GM21423 (cell line): ENCODE results near the gene TBC1D20.
"Not testable (repeated sequence)": the region's sequence is repeated elsewhere in the genome, so short reads cannot be mapped to it uniquely, and the experiment has no call there.

Experiments used
- ATAC-seq: cut with Tn5 transposase; IDR thresholded peaks from one replicate; pipeline ENCODE4 v1.9.1; 2021; ENCODE audit warnings: mild to moderate bottlenecking, moderate library complexity; ENCODE audit not compliant: unreplicated experiment

The TBC1D20 gene

DNA sequence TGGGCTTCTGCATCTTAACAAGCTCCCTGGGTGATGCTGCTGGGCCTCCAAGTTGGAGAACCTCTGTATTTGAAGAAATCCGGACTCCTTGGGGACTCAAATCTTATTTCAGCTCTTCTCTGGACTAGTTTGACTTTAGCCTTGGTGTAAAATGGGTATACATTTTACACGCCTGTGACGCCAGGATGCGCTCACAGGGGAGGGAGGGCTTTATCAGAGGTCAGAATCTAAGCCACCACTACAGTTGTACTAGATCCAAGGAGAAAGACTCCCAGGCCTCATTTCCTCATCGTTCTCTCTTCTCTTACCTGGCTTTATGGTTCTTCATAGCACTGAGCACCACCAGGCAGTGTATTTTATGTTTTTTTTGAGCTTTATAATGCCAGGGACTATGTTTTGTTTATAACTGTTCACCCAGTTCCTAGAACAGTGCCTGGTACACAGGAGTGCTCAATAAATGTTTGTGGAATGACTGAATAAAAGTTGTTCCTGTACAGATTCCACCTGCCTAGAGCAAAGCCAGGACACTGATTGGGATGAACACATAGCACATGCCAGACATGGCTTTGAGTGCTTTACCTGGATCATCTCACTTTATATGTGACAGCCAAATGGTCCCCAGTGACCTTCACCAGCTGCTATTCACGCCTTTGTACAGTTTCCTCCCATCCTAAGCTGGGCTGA is 59.3 kb downstream of the TBC1D20 start:
- ATAC-seq: no peak

DNA sequence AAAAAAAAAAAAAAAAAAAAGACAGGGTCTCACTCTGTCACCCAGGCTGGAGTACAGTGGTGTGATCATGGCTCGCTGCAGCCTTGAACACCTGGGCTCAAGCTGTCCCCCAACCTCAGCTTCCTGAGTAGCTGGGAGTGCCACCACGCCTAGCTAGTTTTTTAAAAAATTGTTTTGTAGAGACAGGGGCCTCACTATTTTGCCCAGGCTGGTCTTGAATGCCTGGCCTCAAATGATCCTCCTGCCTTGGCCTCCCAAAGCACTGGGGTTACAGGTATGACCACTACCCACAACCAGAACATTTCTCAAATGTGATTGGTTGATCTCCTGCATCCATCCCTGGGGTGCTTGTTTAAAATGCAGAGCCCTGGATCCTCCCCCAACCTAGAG is 59.8 kb downstream of the TBC1D20 start:
- no peak for ATAC-seq

DNA sequence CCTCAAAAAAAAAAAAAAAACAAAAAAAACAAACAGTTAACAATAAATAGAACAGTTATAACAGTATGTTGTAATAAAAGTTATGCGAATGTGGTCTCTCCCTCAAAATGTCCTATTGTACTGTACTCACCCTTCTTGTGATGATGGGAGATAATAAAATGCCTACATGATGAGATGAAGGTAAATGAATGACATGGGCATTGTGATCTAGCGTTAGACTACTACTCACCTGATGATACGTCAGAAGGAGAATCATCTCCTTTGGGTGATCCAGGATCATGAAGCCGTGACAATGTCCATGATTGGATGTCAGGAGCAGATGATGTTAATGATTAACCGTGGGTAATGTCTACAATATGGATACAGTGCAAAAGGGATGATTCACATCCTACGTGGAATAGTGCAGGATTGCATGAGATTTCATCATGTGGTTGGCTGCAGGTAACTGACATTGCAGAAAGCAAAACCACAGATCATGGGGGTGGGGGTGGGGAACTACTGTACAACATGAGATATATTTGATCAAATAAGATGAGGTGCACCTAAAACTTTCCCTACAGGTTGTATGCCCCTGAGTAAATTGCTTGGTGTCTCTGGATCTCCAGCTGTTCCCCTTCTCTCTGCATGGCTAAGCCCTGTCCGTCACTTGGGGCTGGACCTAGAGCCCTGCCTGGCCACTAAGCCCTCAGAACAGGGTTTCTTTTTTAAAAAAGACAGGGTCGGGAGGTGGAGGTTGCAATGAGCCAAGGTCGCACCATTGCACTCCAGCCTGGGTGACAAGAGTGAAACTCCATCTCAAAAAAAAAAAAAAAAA is 60.4 kb downstream of the TBC1D20 start:
- ATAC-seq: no peak

DNA sequence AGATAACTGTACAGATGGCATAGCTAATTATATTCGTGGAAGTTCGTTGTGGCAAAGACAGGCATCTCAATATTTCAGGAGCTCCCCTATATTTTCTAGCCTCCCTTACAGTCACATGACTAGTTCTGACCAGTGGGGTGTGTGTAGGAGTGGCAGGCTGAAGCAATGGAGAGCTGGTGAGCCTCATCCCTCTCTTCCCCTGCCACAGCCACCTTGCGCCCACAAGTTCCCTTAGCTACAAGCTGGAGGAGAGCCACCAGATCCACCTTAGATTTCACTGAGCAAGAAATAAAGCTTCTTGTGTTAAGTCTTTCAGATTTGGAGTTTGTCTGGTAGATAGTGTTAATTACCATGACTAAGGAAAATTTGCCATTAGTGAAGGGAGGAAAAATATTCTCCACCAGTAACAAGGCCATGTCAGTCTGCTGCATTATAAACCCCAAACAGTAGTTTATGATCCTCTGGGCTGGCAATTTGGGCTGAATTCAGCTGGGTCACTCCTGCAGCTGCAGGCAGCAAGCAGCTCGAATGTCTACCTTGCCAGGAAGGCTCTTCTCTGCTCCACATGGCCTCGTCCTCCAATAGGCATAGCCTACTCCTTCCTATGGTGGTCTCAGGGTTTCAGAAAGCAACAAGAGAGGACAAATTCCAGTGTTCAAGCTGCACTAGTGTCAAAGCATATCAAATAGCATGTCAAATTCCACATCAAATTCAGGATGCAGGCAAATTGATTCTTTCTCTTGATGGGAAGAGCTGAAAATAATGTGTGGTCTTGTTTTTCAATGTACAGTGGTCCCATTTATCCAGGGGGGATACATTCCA is 61.7 kb downstream of the TBC1D20 start:
- ATAC-seq: no peak

DNA sequence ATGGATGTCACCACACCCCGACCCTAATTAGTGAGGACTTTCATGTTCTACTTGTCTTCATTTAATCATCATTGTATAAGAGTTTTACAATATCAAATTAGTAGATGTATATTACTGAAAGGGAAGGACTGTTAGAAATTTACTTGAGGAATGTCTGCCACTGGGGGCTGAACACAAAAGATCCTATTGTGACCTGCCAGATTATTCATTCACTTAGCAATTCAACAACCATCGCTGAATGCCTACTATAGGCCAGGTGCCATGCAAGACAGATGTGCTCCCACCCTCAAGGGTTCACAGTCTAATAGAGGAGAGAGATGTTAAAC is 62.2 kb downstream of the TBC1D20 start:
- ATAC-seq: no peak

DNA sequence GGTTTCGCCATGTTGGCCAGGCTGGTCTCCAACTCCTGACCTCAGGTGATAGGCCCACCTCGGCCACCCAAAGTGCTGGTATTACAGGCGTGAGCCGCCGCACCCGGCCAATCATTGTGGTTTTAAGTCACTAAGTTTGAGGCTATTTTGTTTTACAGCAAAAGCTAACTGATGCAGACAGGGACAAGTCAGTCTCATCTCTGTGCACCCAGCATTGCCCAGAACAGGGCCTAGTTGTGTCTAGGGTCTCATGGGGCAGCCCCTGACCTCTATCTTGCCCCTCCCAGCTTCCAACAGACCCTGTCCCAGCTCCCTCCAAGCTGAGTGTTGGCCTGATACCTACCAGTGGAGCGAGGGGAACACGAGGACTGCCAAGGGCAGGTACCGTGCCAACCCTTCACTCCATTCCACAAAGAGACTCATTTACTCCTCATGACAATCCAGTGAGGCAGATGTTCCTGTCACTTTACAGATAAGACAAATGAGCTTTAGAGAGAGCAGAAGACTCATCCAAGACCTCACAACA is 63.1 kb downstream of the TBC1D20 start:
- ATAC-seq: no peak

DNA sequence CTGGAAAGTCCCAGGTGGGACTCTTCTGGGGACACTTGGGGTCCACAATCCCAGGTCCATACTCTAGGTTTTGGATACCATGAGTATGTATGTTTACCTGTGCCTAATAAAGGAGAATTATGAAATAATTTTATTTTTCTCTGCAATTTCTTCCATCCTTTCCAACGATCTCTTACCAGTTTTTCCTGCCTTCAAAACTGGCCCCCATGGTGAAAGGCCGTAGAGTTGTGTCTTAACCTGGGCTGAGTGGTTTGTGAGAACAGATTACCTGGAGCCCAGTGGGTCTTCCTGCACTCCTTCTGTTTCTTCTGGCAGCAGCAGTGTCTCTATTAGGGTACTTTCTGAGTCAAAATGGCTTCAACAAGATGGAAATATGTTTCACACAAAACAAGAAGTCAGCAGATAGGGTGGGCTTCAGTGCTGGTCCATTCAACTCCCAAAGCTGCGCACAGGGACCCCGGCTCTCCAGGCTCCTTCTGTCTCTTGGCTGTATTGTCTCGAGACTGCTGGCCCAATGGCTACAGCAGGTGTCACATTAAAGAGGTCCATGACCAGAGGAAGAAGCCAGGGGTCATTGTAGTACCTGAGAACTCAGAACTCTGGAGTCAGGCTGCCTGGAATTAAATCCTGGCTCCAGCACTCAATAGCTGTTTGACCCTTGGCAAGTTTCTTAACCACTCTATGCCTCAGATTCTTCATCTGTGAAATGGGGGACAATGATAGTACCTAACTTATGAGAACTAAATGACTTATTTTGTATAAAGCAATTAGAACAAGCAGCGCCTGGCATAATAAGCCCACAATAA is 64.7 kb downstream of the TBC1D20 start:
- no peak for ATAC-seq

DNA sequence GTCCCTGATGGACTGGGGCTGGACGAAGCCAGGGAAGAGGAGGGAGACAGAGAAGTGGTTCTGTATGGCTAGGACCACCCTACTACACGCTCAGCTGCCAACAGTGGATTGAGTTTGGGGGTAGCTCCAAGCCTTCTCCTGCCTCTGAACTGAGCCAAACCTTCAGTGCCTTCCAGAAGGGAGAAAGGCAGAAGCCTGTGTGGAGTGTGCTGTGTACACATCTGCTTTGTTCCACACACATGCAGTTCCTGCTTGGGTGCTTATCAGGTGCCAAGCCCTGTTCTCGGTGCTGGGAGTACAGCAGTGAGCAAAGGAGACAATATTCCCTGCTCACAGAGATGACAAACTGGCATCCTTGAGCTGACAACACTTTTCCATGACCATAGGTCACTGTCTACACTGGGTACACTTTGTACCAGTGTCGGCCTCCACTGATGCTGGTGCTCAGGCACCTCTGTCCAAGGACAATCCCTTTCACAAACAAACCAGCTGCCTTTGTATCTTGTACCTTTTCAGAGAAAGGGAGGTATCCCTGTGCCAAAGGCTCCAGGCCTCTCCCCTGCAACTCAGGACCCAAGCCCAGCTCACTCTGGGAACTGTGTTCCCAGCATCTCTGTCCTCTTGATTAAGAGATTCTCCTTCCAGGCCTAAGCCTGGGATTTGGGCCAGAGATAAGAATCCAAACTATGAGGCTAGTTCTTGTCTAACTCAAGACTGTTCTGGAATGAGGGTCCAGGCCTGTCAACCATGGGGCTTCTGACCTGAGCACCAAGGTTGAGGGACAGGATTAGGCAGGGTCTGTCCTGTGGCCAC is 65.5 kb downstream of the TBC1D20 start:
- no peak for ATAC-seq

DNA sequence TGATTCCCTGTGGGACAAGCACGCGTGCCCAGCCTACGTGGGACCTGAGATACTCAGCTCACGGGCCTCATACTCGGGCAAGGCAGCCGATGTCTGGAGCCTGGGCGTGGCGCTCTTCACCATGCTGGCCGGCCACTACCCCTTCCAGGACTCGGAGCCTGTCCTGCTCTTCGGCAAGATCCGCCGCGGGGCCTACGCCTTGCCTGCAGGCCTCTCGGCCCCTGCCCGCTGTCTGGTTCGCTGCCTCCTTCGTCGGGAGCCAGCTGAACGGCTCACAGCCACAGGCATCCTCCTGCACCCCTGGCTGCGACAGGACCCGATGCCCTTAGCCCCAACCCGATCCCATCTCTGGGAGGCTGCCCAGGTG is 66.1 kb downstream of the TBC1D20 start:
- no peak for ATAC-seq

DNA sequence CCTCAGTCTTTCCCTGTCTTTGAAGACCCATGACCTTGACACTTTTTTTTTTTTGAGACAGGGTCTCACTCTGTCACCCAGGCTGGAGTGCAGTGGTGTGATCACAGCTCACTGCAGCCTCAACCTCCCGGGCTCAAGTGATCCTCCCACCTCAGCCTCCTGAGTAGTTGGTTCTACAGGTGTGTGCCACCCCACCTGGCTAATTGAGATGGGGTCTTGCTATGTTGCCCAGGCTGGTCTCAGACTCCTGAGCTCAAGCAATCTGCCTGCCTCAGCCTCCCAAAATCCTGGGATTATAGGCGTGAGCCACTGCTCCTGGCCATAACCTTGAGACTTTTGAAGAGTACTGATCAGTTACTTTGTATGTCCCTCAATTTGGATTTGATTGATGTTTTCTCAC is 69.0 kb downstream of the TBC1D20 start:
- not testable (repeated sequence) for ATAC-seq

DNA sequence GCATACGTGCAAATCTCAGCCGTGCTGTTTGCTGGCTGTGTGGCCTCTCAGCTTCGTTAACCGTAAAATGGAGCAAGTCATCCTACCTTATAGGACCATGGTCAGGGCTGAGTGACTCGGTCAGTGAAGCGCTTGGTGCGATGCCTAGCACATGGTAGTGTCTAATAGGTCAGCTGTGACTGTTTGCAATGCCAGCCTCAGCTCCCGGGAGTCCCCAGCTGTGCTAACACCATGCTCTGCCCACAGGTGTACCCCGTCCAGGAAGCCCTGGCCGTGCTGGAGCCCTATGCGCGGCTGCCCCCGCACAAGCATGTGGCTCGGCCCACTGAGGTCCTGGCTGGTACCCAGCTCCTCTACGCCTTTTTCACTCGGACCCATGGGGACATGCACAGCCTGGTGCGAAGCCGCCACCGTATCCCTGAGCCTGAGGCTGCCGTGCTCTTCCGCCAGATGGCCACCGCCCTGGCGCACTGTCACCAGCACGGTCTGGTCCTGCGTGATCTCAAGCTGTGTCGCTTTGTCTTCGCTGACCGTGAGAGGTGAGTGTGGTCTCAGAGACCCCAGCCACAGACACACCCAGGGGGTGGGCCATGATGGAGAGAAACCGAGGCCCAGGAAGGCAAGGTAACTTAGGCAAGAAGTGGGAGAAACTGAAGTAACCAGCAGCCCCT is 71.2 kb downstream of the TBC1D20 start:
- ATAC-seq: no peak

DNA sequence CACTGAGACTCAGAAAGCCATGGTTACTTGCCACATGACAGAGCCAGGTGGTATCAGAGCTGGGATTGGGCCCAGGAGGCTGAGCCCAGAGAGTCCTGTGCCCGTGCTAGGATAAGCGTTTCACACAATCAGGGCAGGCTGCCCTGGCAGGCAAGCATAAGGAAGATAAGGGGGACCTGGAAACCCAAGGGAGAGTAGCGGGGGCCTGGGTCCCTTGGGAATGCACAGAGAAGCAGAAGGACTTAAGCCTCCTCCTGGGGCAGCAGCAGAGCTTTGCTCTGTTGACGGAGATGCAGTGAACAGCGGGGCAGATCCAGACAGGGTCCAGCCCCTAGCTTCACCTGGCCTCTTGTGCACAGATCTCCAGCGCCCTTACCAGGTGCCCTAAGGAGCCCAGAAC is 73.1 kb downstream of the TBC1D20 start:
- ATAC-seq: no peak

DNA sequence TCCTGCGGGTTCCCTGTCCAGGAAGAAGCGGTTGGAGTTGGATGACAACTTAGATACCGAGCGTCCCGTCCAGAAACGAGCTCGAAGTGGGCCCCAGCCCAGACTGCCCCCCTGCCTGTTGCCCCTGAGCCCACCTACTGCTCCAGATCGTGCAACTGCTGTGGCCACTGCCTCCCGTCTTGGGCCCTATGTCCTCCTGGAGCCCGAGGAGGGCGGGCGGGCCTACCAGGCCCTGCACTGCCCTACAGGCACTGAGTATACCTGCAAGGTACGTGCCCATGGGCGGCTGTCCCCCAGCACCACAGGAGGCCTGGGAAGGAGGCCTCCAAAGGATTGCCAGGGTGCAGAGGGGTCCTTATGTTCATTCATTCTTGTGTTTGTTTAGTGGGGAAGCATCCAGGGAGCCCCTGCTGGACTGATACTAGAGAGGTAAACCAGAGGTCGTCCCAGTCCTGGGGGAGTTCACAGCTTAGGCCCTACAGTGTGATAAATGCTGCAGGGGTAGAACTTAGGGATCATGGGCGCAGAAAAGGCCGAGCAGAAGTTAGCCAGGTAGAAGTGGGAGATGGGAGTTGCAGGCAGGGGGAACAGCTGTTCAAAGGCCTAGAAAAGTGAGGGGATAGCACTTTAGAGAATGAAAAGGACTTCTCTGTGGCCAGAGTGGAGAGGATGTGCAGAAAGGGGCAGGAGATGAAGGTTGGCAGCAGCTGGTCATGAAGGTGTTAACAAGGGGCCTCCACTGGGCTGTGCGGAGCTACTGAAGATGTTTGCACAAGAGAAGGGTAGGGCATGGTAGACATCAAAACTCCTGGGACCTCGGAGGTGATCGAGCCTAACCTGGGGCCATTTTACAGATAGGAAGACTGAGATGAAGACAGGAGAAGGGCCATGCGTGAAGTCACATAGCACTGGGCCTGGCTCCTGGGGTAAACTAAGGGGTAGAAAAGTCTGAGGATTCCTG is 74.0 kb downstream of the TBC1D20 start:
- ATAC-seq: no peak

DNA sequence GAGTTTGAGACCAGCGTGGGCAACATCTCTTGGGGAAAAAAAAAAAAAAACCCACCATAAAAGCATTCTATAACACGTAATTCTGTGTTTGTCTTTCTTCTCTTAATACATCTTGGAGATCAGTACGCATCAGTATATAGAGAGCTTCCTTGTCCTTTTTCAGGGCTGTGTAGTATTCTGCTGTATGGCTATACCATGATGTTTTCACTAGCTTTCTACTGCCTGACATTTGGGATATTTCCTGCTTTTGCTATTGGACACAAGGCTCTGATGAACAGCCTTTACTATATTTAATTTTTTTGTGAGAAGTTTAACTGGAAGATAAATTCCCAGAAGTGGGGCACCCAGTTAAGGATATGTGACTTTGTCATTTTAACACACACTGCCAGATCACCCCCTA is 74.8 kb downstream of the TBC1D20 start:
- ATAC-seq: no peak

DNA sequence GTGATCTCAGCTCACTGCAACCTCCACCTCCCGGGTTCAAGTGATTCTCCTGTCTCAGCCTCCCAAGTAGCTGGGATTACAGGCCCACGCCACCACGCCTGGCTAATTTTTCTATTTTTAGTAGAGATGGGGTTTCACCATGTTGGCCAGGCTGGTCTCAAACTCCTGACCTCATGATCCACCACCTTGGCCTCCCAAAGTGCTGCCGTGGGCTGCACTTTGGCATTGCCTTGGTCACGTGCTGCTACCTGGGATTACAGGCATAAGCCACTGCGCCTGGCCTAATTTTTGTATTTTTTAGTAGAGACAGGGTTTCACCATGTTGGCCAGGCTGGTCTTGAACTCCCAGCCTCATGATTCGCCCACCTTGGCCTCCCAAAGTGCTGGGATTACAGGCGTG is 75.7 kb downstream of the TBC1D20 start:
- not testable (repeated sequence) for ATAC-seq
